ENCODE measurements around the gene UBE3D. TPM values are rescaled to one million over a fixed set of nuclear protein-coding genes. Genes with fewer than 3 reads are reported as not detected.

Gene UBE3D
- total RNA-seq, 1 donor from 2014 or later = 12.1 TPM

DNA sequence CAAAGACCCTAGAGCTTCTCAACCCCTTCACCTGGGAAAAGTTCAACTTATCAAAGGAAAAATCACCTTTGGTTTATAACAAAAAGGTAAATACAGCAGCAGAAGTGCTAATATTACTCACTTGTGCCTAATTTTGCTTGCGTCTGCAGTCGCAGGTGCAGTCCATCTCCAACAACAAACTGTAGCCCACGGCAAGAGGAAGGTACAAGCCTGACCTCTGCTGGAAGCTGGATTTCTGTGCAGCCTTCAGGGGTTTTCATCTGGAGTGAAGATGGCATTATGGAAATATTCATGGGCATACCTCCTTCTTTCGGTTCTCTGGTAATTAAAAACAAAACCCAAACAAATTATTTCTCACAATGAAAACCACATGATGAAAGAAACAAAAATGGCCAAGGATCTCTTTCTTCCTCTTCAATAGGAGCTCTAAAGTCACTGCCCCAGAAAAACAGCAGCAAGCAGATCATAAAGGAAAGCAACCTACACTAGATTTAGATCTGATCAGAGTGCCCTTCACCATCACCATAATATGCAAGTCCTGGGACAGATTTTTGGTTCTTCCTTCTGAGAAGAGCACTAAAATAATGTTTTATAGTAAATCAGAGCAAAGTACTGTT lies 7.8 kb downstream of the UBE3D start:
- Mint-ChIP-seq H3K4me1 (ENCODE audit: unreplicated experiment) (no peaks in the 10 kb centered on the region), H3K9me3 (ENCODE audit: unreplicated experiment) (no peaks in the 10 kb centered on the region)
- DNase-seq (ENCODE audit: low spot score) = peak; percentile 56

DNA sequence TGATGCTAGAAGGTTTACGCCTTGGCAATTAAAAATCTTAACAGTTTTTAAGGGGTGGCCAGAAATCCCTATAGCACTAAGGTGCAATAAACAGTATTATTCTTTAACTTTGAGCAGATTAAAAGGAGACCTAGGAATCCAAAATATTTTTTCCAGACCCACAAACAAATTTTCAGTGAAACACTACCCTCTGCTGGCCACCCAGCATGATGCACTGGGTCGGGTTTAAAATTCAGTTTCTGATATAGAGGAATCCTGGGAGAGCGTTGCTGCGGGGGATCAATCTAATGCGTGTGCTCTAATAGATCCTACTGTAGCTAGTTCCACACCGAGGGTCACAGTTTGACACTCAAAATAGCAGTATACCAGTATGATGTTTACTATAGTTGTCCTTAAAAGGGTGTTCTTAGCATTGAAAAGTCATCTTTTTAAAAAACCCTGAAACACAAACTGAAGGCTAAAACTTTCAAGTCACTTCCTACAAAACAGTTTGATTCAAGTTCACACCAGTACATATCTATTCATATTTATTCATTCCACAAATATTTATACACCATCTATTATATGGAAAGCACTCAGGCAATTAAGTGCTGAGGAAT lies 10.2 kb downstream of the UBE3D start:
- Mint-ChIP-seq H3K27me3 (ENCODE audit: unreplicated experiment) (peaks cover 2% of the 10 kb centered on the region), H3K4me1 (ENCODE audit: unreplicated experiment) (no peaks in the 10 kb centered on the region), H3K27ac (ENCODE audit: unreplicated experiment) (no peak overlapping the region), H3K9me3 (ENCODE audit: unreplicated experiment) (no peaks in the 10 kb centered on the region), H3K4me3 (ENCODE audit: unreplicated experiment) (no peak overlapping the region), H3K36me3 (ENCODE audit: low read depth, unreplicated experiment) (no peaks in the 10 kb centered on the region)
- TF ChIP-seq, protein P1, sequence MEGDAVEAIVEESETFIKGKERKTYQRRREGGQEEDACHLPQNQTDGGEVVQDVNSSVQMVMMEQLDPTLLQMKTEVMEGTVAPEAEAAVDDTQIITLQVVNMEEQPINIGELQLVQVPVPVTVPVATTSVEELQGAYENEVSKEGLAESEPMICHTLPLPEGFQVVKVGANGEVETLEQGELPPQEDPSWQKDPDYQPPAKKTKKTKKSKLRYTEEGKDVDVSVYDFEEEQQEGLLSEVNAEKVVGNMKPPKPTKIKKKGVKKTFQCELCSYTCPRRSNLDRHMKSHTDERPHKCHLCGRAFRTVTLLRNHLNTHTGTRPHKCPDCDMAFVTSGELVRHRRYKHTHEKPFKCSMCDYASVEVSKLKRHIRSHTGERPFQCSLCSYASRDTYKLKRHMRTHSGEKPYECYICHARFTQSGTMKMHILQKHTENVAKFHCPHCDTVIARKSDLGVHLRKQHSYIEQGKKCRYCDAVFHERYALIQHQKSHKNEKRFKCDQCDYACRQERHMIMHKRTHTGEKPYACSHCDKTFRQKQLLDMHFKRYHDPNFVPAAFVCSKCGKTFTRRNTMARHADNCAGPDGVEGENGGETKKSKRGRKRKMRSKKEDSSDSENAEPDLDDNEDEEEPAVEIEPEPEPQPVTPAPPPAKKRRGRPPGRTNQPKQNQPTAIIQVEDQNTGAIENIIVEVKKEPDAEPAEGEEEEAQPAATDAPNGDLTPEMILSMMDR (IDR thresholded peaks at IDR 0.05; ENCODE audit: unreplicated experiment) = peak; percentile 97
- peak; percentile 65 for DNase-seq (ENCODE audit: low spot score)

More for the DNA sequence above, 7.8 kb downstream of the UBE3D start:
- H3K27ac Mint-ChIP-seq (ENCODE audit: unreplicated experiment) = no peak overlapping the region
- no peaks in the 10 kb centered on the region for H3K27me3 Mint-ChIP-seq (ENCODE audit: unreplicated experiment)
- H3K4me3 Mint-ChIP-seq (ENCODE audit: unreplicated experiment) = no peak overlapping the region
- H3K36me3 Mint-ChIP-seq (ENCODE audit: low read depth, unreplicated experiment) = no peaks in the 10 kb centered on the region
- TF ChIP-seq, protein P1 (IDR thresholded peaks at IDR 0.05; ENCODE audit: unreplicated experiment) = peak; percentile 62

DNA sequence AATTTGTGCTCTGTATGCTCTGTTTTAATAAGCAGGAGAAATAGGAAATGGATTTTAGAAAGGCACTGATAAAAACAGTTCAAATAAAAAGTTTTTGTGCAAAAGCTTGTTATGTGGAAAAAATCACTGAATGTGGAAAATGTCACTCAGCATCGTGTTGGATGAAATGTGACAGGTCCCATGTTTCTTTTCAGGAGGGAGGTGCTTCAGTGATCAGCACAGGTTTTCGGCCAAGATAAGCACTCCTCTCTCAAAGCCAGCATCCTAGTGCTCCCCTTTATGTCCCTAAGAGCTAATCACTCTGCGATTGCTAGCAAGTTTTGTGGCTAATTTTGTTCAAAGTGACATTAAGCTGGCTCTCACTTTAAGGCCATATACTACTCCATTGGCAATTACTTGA lies 12.0 kb downstream of the UBE3D start:
- Mint-ChIP-seq H3K36me3 (ENCODE audit: low read depth, unreplicated experiment) (no peaks in the 10 kb centered on the region), H3K4me1 (ENCODE audit: unreplicated experiment) (no peaks in the 10 kb centered on the region), H3K27ac (ENCODE audit: unreplicated experiment) (no peak overlapping the region), H3K27me3 (ENCODE audit: unreplicated experiment) (peaks cover 2% of the 10 kb centered on the region), H3K4me3 (ENCODE audit: unreplicated experiment) (no peak overlapping the region), H3K9me3 (ENCODE audit: unreplicated experiment) (no peaks in the 10 kb centered on the region)
- TF ChIP-seq, protein P1 (IDR thresholded peaks at IDR 0.05; ENCODE audit: unreplicated experiment) = no peak
- DNase-seq (ENCODE audit: low spot score) = no peak

DNA sequence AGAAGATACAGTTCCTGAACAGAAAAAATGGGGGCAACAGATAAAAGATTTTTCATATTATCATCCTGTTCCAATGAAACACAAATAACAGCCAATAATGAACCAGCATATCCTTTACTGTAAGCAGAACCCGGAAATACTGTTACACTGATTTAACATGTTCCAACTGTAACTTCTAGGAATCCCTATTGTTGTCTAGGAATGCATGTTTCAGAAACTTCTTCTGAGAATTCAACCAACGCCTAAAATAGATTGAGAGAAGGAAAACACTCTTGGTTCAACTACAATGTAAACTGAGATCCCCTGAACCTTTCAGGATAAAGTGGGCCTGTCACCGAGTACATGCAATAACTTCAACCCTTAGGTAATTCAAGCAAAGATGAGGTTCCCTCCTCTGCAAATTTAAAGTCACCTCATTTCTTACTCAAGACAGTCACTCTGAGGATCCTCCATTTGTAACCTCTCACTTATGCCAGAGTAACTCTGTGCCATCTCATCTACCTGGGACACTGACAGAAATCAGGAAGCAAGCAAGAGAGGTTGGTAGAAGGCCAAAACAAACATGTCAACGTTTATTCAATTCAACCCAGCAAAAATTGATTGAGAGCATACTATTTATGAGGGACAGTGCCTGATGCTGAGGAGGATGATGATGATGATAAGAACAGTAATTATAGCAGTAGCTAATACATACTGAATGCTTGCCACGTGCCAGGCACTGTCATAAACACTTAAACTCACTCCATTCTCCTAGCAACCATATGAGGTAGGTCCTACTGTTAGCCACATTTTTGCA lies 14.1 kb downstream of the UBE3D start:
- no peak for DNase-seq (ENCODE audit: low spot score)
- Mint-ChIP-seq H3K27ac (ENCODE audit: unreplicated experiment) (no peak overlapping the region), H3K36me3 (ENCODE audit: low read depth, unreplicated experiment) (no peaks in the 10 kb centered on the region), H3K9me3 (ENCODE audit: unreplicated experiment) (no peaks in the 10 kb centered on the region), H3K4me3 (ENCODE audit: unreplicated experiment) (no peak overlapping the region), H3K27me3 (ENCODE audit: unreplicated experiment) (peaks cover 2% of the 10 kb centered on the region), H3K4me1 (ENCODE audit: unreplicated experiment) (no peaks in the 10 kb centered on the region)
- TF ChIP-seq, protein P1 (IDR thresholded peaks at IDR 0.05; ENCODE audit: unreplicated experiment) = no peak
